HuH-7.5 (cell line): ENCODE results near the gene SERPINB1.
"Not testable (repeated sequence)": the region's sequence is repeated elsewhere in the genome, so short reads cannot be mapped to it uniquely, and the experiment has no call there.

Experiments used
- DNase-seq: peaks from one replicate; pipeline ENCODE4 v3.0.0; 2011; ENCODE audit warnings: low spot score

SERPINB1 gene

DNA sequence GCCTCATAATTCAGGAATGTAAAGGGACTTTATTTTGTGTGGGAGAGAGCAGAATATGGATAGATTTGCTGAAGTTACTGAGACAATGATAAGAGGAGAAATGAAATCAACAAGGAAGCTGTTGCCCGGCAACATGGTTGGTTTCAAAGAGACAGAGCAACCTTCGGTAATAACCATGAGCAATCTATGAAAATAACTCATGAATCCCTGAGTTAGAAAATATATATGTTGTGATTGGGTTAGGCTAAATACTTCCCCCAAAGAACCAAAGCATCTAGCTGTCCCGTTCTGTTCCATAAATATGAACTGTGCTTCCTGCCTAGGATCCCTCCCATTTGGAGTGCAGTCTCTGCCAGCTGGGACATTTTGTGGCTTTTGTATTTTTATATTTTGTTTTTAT is 23.1 kb downstream of the SERPINB1 start:
- DNase-seq = no peak

DNA sequence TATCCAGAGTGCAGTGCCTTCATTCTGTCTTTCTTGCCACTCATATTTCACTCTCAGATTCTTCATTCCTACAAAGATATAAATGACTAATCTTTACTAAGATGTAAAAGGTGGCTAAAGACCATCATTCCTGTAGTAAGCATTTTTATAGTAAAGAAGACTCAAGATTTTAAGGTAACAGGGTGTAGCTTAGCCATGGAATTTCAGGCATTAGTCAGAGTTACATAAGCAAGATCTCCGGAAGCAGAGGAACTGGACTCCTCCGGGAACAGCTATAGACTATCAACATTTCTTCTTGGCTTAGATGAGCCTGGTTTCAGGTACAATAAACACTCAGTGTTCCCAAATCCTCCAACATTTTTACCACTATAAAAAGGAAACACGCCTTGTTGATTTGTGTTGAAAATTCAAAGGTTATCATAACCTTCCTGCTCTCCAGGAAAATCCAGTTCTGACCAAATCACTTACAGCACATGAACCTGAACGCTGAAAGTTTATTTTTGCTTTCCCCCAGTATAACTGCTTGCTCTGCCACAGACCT is 23.7 kb downstream of the SERPINB1 start:
- DNase-seq = no peak

DNA sequence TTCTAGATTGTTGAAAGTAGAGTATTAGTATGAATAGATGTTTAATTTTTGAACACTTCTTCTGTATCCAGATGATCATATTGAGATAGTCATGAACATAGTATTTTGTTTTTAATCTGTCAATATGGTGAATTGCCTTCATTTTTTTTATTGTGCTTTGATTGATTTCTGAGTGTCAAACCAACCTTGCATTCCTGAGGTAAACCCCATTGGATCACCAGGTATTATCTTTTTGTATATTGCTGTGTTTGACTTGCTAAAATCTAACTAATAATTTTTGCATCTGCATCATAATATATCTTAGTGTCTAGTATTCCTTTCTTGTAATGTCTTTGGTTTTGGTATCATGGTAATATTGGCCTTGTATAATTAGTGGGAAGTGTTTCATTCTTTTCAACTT is 25.5 kb downstream of the SERPINB1 start:
- DNase-seq = no peak

DNA sequence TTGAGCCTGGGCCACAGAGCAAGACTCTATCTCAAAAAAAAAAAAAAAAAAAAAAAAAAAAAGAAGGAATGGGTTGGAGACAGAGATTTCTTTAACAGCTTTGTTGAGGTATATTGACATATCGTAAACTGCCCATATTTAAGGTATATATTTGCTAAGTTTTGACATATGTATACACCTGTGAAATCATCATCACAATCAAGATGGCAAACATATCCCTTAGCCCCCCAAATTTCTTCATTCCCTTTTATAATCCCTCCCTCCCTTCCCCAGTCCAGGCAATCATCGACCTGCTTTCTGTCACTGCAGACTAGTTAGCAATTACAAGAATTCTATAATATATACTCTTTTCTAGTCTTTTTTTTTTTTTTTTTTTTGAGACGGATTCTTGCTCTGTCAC is 29.0 kb downstream of the SERPINB1 start:
- no peak for DNase-seq

DNA sequence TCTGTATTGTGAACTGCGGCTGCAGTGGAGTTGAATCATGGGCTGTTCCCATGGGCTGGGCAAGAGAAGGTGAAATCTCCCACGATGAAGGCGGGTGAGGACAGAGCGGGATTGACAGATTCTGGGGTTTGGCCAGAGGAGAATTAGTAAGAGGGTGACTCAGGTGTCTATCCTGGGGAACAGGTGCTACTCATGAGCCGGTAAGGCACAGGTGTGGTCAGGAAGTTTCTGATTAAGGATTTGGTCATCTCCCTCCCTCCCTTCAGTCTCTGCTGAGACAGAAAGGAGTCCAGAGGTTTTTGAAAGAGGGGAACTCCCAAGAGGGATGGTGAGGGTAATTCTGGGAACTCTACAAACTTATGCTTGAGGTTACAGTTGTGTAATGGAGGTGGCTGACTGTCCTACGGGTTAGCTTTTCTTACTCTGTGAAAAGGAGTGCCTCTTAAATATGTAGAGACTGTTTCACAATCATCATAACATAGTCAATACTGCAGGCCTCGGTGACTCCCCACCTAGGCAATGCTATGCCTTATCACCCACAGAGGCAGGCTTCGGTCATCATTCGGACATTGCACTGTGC is 31.5 kb downstream of the SERPINB1 start:
- no peak for DNase-seq

DNA sequence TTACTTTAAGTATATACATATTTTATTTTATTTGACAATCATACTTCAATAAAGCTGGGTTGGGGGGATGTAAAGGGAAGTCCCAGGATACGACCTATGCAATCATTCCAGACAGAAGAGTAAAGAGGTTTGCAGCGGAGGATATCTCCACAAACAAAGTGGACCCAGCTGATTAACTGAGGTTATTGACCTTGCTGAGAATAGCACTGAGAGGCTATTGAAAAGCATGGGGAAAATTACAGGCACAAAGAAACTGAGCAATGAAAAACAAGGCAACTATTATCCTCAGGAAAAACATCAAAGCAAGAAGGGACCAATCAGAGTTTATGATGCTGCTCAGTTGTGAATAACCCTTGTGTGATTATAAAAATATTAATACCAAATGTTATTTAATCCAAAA is 32.6 kb downstream of the SERPINB1 start:
- no peak for DNase-seq

DNA sequence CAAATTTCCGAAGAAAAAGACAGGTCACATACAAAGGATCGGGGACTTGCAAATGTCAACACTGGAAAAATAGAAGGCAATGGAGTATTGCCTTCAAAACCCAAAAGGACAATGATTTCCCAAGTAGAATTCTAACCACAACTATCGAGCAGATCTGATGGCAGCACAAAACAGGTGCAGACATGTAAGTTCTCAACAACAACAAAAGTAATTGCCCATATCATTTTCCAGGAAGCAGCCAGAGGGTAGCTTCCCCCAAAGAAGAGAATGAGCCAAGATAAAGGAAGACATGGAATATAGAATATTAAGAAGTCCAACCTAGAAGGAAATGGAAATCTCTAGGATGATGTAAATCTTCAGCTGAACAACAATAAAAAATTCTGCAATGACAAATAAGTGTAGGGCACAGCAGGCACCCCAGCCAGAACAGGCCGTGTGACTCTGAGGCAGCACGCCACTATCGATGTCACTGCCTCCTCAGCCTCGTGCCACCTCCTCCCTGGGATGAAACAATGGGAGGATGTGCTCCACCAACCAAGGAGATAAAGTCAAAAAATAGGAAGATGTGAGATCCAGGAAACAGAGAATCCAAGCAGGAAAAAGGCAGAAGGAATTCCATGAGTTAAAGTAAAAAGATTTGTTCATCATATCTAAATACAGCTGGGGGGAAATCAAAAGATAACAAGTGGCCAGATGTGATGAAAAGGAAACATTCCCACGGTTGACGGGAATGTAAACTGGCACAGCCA is 34.1 kb downstream of the SERPINB1 start:
- no peak for DNase-seq

DNA sequence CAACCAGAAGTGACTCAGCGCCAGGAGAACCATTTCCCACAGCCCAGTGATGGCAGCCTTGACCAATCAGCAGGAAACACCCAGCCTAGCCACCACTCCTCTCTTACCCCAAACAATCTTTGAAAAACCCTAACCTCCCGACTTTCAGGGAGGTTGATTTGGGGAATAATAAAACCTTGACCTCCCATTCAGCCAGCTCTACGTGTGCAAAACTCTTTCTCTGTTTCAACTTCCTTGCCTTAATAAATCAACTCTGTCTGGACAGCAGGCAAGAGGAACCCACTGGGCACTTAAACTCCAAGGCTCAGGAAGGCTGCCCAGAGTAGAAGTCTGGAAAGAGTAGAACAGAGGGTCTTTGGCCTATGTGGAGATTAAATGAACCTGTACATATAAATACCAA is 35.0 kb downstream of the SERPINB1 start:
- DNase-seq = no peak

DNA sequence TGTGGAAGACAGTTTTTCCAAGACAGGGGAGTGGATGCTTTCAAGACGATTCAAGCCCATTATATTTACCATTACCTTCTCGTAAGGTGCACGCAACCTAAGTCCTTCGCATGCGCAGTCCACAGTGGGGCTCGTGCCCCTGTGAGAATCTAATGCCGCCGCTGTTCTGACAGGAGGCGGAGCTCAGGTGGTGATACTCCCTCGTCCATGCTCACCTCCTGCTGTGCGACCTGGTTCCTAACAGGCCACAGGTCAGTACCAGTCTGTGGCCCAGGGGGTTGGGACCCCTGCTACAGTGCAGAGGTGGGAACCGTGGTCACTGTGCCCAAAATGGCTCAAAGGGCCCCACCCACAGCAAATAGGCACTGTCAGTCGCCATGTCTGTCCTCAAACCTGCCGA is 36.6 kb downstream of the SERPINB1 start:
- DNase-seq = no peak

DNA sequence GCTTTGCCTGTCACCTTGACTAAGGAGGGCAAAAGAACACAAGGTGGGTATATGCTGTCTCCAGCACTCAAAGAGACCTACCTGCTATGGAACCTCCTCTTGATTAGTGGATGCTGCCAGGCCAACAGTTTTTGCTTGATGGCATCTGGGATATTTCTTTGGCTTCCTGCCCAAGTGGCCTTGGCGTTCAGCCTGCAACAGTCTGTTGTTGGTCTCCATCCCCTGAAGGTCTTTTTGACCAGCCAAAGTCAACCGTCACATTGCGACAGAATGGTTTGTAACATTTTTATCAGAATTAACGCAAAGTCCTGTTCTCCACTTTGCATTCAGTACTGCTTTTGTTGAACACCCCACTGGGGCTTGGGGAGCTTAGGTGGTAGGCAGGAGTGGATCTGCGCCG is 37.1 kb downstream of the SERPINB1 start:
- no peak for DNase-seq

DNA sequence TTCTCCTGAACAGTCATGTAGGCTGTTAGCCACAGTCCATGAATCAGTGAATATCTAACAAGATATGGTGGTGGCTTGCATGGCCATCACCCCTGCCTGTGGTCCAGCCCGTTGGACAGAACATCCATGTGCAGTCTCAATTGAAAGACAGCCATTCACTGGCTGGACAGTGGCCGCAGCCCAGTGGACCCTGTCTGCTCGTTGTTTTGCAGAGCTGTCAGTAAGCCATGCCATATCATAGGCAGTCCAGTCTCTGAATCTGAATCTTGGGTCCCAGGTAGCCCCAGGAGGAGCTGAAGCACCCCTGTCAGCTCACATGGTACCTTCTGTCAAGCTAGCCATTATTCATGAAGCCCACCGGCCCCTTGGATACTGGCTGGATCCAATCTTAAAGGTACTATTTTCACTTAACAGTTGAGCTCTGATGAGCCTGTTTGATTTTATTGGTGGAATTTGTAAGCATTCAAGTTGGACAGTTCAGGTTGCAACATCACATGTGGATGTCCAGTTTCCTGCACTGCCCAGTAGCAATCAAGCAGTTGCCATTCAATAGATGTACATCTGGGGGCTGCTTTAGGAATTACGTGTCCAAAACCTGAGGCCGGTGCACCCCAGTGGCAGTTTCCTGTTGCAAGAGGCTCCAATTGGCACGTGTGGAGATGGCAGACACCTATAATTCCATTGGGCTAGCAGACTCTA is 37.8 kb downstream of the SERPINB1 start:
- DNase-seq = no peak

DNA sequence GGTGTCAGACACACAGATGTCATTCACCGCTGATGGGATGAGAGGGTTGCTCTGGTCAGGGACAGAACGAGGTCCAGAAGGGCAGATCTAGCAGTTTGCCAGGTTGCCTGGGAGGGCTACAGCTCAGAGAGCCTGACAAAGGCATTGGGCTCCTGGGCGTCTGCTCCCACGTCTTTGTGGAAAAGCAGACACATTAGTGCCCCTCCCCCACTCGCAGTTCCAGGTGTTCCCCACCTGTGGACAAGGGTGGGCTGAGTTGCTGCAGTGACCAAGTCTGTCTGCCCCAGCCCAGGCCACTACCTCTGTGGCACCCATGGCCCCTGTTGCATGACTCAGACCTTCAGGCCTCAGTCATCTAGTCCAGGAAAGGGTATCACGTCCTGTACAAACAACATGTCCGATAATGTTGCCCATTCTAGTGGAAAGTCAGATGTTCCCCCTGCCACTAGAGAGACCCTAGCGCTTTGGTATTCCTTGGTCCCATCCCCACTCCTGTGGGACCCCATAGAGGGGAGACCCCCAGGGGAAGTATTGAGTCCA is 39.1 kb downstream of the SERPINB1 start:
- DNase-seq = no peak

DNA sequence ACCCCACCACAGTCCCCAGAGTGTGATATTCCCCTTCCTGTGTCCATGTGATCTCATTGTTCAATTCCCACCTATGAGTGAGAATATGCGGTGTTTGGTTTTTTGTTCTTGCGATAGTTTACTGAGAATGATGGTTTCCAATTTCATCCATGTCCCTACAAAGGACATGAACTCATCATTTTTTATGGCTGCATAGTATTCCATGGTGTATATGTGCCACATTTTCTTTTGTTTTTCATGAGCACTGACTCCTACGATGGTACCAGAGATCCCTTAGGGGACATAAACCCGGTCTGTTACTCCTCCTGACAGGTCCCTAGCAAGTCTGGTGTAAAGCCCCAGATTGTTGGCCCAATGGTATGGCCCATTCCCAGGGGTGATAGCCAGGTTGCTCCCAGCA is 40.0 kb downstream of the SERPINB1 start:
- DNase-seq = not testable (repeated sequence)

DNA sequence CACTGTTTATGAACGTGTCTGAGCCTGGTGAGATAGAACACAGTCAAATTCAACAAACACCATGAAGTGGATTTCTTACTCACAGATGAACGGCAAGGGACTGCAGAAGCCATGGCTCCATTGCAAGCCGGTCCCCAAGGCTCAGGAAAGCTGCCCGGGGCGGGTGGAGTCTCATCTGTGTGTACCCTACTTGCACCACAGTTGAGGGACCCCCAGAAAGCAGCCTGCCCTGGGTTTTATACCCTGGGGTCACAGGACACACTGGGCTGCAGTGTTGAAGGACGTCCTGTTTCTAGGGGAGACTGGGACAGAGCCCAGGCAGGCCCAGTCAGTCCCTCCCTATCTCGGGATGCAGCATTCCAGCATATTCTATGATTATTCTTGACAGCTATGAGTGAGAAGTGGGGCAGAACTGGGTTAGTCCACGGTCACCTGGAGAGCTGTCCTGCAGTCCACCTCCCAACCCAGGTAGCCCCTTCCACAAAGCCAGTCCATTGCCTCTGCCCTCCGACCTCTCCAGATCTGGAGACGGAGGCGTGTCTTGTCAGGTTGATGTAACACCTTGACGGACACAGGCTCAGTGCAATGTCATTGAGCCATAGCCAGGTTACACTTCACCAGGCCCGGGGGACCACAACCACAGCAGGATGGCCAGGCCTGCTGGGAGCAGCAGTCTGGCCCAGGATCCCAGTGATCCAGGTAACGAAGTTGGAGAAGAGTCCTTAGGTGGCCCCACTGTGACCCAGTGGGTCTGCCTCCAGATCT is 40.9 kb downstream of the SERPINB1 start:
- DNase-seq = no peak

DNA sequence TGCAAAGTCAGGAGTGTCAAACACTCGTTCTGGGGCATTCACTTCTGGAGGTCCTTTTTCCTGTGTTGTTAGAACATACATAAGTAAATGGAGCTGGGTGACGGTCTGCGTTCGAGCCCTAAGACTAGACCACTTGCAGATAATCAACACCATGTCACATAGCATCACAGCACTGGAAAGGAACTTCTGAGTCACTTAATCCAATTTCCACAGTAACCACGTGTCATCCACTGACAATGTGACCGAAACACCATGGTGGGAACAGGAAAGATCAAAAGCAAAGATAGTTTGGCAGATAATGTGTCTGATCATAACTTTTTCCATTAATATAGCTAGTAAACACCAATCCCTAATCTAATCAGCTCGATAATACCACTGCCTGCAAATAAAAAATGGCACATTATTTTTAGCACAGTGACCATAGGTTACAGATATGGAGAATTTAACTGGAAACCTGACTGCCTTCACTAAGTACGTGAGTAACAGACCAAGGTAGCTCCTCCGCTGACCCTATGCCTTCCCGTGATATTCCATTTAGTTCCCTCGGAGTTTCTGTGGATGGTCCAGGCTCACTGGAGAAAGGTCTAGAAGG is 41.6 kb downstream of the SERPINB1 start:
- no peak for DNase-seq

DNA sequence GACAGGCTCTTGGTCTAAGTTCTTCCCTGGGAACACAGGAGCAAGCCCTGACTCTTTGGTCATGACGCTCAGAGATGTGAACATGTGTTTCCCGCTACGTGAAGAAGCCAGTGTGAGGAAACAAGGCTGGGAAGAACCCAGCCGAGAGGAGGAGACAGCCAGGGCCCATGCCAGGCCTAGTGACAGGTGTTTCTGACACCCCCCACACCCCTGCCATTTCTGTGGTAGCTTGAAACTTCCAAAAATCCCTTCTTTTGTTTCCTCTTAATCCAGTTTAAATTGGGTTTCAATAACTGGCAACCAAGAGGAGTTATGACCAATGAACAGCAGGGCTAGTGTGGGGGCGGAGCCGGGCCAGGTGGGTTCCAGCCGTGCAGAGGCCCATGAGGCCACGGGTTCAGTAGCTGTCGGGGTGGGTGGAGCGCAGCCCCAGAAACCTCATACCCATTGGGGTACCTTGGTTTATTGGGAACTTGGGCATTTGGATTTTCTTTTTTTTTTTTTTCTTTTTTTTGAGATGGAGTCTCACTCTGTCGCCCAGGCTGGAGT is 43.0 kb downstream of the SERPINB1 start:
- DNase-seq = no peak

DNA sequence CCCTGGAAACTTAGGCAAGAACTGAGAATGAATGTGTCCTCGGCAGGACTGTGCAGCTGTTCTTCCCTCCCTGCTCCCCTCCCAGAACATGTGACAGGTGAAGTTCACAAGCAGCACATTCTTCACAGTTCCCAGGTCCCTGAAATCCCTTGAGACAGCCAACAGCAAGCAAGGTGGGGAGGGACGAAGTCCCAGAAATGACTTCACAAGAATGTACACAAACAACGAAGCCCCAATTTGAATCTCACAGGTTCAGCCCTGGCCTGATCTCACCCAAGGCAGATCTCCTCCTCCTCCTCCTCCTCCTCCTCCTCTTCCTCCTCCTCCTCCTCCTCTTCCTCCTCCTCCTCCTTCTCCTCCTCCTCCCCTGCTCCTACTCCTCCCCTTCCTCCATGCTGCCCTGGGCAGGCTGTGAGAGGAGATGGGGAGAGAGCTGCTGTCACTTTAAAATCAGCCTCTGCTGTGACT is 44.1 kb downstream of the SERPINB1 start:
- no peak for DNase-seq

DNA sequence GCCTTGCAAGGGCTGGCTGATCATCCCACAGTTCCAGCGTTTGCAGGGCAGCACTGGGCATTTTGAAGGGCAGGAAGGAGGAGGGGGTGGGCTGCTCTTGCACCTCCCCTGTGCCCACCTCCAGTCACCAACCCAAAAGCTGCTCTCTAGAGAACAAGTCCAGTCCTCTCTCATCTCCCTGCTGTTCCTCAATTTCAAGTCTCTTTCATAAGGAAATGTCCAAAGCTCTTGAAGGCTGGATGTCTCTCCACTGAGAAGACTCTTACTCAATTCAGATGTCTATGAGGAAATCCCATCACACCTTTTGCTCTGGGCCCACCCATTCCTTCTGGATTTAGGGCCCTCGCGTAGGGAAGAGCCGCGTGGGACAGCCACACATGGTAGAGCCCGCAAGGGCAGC is 44.8 kb downstream of the SERPINB1 start:
- no peak for DNase-seq

DNA sequence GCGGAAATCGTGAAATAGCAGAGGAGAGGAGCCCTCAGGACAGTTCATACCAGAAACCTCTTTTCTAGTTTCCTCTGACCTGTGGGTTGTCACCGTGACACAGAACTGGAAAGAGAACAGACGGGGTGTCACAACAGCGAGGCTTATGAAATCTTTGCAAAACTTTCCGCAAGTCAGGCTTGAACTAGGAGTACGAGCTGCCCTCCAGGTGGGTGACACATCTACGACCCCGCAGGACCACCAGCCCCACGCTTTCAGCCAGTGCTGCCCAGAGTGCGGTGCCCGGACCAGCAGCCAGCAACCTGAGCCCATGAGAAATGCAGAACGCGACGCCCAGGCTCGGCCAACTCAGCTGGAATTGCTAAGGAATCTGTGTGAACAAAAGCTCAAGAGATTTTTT is 45.7 kb downstream of the SERPINB1 start:
- DNase-seq = no peak

DNA sequence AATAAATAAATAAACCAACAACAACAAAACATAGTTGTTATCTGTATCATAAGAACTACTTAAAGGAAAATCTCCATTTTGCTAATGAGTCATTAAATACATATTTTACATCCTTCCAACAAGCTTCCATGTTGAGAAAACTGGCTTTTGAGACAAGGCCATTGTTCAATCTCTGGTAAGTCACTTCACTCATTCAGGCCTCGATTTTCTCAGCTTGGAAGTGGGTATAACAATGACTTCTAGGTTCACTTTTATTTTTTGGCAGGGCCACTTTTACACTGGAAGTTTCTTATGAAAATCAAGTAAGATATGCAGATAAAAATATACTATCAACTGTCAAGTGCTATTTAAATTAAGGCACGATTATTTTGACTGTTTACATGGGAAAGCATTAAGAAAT is 46.5 kb downstream of the SERPINB1 start:
- no peak for DNase-seq

DNA sequence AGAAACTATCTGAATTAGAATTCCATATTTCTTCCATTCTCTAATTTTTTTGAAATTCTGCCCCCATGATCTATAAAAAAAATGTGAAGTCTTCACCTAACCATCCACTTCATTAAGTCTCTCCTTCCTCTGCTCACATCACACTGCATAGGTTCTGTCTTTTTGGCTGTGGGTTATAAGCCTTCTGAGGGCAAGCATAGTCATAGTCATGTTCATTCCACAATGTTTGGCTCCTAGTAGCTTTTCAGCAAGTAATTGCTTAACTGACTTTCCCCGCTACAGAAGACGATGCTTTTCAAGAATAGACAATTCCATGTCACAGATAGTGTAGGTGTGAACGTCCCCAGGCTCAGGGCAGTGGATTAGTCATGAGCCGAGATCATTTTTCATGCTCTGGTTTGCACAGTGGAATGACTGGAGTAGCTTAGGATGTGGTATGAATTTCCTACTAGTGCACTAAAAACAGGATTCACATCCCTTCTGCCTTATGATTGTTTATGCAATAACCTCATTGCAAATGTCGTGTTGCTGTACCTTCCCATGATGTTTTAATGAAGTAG is 47.4 kb downstream of the SERPINB1 start:
- no peak for DNase-seq
